ENCODE measurements around the gene UMPS.

Gene UMPS

GRCh38 chr3:124763644-124764358, 33.5 kb downstream of the UMPS start:
- no peak for DNase-seq (ENCODE audit: low spot score)

DNA sequence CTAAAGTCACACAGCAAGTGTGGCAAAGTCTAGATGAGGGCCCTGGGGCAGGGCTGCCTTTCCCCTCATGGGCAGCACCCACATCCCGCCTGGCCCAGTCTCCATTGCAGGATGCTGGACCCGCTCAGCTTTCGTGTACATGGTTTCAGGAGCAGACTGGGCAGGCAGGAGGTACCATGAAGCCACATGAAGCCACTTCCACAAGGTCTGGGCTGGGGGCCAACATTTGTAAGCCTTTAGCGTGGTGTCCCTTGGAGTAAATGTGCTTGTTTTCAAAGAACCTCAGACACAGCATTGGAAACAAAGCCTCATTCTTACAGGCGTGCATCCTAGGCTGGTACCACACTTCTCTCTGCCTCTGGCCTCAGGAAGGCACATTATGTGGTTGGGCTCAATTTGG, 34.5 kb downstream of the UMPS start:
- peak; percentile 17 for DNase-seq (ENCODE audit: low spot score)

DNA sequence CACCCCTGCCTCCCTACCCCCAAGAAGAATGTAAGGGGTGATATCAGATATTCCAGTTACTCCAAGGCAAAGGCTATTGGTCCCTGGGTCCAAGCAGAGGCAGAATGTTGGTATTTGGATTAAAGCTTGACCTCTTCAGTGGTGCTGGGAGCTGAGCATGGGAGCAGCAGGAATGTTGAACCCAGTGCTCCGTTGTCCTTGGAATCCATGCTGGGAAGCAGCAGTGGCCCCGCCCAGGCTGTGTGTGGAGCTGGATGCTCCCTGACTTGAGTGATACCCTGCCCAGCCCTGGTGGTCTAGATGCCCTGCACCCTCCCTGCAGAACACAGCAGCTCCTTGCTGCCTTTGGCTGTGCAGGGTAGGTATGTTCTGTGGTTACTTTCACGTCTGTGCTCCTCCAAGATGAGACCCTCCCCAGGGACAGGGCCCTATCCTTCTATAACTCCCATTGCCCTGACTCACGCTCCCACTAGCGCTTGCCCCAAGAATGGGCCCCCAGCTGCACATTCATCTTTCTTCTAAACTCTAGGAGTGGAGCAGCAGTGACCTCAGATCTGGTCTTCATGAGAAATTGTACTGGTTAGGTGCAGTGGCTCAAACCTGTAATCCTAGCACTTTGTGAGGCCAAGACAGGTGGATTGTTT, 35.1 kb downstream of the UMPS start:
- DNase-seq (ENCODE audit: low spot score): no peak

DNA sequence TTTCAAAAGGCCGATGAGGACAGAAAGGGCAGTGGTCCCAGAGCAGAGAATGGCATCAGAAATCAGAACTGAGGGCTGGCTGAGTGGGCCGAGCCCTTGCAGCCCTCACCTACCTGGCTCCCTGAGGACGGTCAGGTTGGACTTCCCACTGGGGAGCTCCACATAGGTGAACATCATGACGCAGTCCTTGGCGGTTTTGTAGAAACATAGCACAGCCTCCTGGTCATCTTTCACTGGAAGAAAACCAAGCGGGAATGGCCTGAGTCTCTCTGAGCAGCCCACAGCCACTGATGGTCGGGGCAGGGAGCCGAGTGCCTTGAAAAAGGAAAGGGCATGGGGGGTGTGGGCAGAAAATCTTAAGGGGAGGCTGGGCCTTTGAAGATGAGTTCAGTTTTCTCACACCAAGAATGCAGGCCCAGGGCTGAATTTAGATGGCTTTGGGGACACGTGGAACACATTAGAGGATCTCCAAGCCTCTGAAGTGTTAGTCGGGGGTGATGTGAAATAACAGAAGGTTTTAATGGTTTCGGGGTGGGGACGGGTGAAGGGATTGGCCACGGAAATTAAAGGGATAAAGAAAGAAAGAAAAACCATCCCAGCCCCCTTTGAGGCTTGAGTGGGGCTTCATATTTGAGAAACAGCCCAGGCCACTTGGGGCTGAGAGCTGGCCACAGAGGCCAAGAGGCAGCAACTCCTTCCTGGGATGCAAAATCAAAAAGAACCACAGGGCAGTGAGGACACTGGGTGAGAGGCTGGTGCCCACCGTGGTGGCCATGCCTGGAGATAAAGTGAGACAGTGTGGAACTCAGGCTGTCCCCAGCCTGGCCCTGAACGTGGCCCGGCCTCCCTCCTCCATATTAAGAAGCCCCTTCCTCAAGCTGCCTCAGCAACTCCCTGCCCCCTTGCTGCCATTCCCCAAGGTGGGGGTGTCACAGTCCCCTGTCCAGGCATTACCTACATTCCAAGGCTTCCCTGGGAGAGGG, 36.2 kb downstream of the UMPS start:
- no peak for DNase-seq (ENCODE audit: low spot score)

GRCh38 chr3:124767264-124767663, 37.0 kb downstream of the UMPS start:
- DNase-seq (ENCODE audit: low spot score): no peak

- no peak for DNase-seq (ENCODE audit: low spot score)
Observed at GRCh38 chr3:124767691-124768090, 37.4 kb downstream of the UMPS start.

- DNase-seq (ENCODE audit: low spot score): peak; percentile 40
Observed at GRCh38 chr3:124768812-124769211, 38.6 kb downstream of the UMPS start.

DNA sequence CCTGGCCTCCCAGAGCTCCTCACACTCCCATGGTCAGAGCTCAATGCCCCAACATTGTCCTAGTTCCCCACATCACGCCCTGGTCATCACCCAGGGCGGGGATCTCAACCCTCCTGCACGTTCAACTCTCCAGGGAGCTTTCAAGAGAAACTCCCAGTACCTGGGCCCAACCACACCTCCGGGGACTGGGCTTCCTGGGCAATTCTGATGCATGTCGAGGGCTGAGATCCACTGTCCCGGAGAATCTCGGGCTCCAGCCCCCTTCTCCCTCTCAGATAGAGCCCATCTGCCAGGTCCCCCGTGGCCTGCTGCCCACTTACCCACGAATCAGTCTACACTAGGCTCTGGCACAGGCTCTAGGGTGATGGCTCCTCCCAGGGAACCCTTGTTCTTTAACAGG, 39.2 kb downstream of the UMPS start:
- DNase-seq (ENCODE audit: low spot score): no peak

- DNase-seq (ENCODE audit: low spot score): peak; percentile 37
Observed at GRCh38 chr3:124770336-124771082, 40.3 kb downstream of the UMPS start.

- DNase-seq (ENCODE audit: low spot score): no peak
Observed at GRCh38 chr3:124771083-124771445, 40.8 kb downstream of the UMPS start.

DNA sequence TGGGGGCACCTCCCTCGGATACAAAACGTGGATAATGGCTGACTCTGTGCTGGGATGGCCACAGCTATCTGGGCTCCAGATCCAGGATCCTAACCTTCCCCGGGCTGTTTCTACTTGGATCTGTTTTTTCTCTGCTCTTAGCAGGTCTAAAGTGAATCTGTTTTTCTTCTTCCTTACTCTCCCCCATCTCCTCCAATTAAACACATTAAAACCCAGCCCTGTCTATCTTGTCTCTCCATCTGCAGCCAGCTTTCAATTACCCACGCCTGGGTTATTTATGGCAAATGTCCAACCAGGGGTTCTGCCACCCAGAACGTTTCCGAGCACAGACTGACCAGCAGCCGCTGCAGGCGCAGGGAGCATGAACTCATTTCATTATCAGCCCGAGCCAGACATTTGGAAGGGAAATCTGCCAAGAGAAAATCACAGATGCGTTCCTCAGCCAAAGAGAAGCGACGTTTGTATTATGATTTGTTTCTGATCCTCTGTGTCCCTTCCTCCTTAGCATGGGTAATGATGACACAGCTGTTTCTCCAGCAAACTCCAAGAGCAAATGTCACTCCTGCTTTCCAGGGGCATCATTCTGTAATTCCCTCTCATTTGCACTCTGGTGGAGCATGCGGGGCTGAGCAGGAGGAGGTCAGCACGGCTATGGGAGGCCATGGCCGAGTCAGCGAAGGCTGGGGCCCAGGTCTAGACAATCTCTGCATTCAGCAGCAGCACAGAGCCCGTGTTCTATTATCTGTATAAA, 42.0 kb downstream of the UMPS start:
- peak; percentile 53 for DNase-seq (ENCODE audit: low spot score)

DNA sequence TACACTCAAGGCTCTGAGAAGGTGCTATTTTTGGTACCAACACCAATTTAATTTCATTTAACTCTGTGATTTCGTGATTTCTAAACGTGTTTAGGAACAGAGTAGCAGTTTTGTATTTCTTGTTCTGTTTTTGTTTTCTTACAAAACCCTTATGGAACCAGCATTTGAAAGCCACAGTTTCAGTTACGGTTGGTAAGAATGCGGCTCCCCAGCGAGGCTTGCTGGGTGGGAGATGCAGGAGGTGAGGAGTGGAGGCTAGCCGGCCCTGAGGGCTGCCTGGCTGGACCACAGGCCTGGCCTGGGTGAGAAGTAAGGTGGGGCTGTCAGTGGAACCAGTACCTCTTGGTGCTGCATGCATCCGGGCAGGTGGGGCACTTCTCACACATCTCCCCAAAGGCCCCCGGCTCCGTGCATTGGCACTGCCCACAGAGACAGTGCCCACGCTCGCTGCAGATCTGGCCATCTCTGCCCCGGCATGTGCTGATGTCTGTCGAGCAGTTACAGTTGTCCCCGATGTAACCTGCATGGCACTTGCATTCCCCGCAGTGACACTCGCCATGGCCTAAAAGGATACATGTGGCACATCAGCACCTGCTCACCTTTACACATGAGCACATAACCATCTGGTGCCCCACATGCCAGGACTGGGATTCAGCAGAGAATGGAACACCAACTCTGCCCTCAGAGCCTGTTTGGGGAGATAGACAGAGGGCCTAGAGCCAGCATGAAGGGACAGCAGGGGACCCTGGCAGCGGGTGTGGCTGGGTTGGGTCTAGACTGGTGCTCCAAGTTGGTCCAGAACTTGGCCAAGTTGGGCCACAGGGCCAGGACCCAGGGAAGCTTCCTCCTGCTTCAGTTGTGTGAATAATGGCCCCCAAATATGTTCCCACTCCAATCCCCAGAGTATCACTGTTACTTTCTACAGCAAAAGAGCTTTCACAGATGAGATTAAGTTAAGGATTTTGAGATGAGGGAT, 43.4 kb downstream of the UMPS start:
- no peak for DNase-seq (ENCODE audit: low spot score)

DNA sequence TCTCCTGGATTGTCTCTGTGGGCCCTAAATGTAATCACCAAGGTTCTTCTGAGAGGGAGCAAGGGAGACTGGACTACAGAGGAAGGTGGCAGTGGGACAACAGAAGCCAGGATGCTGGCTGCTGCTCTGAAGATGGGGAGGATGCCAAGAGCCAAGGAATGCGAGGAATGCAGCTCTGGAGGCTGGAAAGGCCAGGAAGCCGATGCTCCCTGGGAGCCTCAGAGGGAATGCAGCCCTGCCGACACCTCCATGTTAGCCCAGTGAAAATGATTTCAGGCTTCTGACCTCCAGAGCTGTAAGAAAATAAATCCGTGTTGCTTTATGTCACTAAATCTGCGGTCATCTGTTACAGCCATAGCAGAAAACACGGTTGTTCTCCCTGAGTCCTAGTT, 44.1 kb downstream of the UMPS start:
- DNase-seq (ENCODE audit: low spot score): peak; percentile 59

GRCh38 chr3:124774841-124775402, 44.7 kb downstream of the UMPS start:
- DNase-seq (ENCODE audit: low spot score): no peak

GRCh38 chr3:124775877-124776276, 45.6 kb downstream of the UMPS start:
- no peak for DNase-seq (ENCODE audit: low spot score)

DNA sequence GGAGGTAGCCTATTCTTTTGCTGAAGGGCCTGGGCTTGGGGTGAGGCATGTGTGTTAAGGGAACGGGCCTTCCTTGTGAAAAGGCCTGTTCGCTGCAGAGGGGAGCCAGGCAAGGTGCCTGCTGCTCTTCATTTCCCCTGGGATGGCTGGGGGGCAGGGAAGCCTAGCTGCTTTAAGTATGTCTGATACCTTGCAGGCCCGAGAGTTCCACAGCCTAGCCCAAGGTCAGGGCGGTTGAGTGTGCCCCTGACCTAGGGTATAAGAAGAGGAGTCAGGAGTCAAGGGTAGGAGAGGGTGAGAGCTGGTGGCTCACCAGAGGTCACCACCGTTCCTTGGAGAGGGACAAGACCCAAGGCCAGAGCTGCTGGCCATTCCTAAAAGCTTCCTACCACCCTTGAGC, 46.6 kb downstream of the UMPS start:
- DNase-seq (ENCODE audit: low spot score): no peak

DNA sequence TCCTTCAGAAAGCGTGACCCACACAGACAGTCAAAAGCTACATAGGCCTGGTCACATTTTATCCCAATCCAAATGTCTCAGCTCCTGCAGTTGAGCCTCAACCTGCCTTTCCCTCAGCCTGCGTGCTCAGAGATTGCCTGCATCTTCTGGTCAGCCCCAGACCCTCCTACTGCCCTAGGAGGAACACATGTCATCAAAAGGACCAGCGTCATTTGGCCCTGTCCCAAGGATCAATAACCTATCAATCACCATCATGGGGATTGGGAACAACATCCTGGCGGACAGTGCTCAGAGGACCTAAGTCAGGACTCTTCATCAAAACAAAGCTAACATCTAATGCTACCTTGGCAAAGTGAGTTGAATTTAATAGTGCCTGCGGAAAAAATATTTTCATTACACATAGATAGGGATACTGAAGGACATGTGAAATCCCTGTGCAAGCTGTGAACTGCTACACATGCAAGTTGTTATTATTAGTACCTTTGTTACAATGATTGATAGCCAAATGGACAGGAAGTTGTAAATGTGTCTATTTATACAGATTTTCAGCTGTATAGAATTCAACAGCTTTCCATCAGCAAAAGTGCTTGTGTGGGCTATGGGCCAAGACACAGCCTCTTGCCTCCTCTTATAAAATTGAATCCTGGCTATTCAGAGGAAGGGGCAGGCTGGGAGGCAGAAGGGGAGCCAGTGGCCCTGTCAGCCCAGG, 47.7 kb downstream of the UMPS start:
- DNase-seq (ENCODE audit: low spot score): no peak

- no peak for DNase-seq (ENCODE audit: low spot score)
Observed at GRCh38 chr3:124779116-124779515, 48.9 kb downstream of the UMPS start.

- DNase-seq (ENCODE audit: low spot score): no peak
Observed at GRCh38 chr3:124779751-124780191, 49.5 kb downstream of the UMPS start.
